GM23338 (cell line): ENCODE results near the gene NCOR2. TPM values are rescaled to one million over a fixed set of nuclear protein-coding genes. Genes with fewer than 3 reads are reported as not detected.

ENCODE experiments used
- ATAC-seq: fragments of 200-7000 bp; cut with Tn5 transposase; 3 replicates; pipeline ENCODE4 v1.9.1; 2020
- DNase-seq: peaks from one replicate; pipeline ENCODE4 v3.0.0-alpha.2; 2015; ENCODE audit warnings: low spot score
- H2AFZ ChIP-seq: fragments of 200-600 bp; sonication (generic); 2 replicates; pipeline ENCODE4 v1.8.0; 2016; ENCODE audit warnings: antibody characterized with exemption, mild to moderate bottlenecking, moderate library complexity
- H3F3A ChIP-seq: fragments of 200-600 bp; sonication (generic); replicated peaks from 2 replicates; pipeline ENCODE4 v1.8.0; 2017; ENCODE audit warnings: antibody characterized with exemption, mixed run types, low read depth
- H3K27ac ChIP-seq: fragments of 200-600 bp; sonication (generic); 2 replicates; pipeline ENCODE4 v1.6.1; 2016; ENCODE audit warnings: low read depth
- H3K27me3 ChIP-seq: fragments of 200-600 bp; sonication (generic); 2 replicates; pipeline ENCODE4 v1.8.0; 2016; ENCODE audit warnings: mild to moderate bottlenecking, mixed run types, moderate library complexity; ENCODE audit not compliant: insufficient read depth
- H3K36me3 ChIP-seq: fragments of 200-600 bp; sonication (generic); 2 replicates; pipeline ENCODE4 v1.8.0; 2016; ENCODE audit warnings: mild to moderate bottlenecking; ENCODE audit not compliant: insufficient read depth
- H3K4me1 ChIP-seq: fragments of 200-600 bp; sonication (generic); 2 replicates; pipeline ENCODE4 v1.8.0; 2016; ENCODE audit warnings: mild to moderate bottlenecking, moderate library complexity; ENCODE audit not compliant: insufficient read depth
- H3K4me2 ChIP-seq: fragments of 200-600 bp; sonication (generic); 2 replicates; pipeline ENCODE4 v1.7.1; 2017; ENCODE audit warnings: mixed run types
- H3K4me3 ChIP-seq: fragments of 200-600 bp; sonication (generic); 2 replicates; pipeline ENCODE4 v1.6.1; 2016; ENCODE audit warnings: mixed run types
- H3K79me2 ChIP-seq: fragments of 200-600 bp; sonication (generic); replicated peaks from 2 replicates; pipeline ENCODE4 v1.8.0; 2017; ENCODE audit warnings: mild to moderate bottlenecking; ENCODE audit not compliant: insufficient read depth
- H3K9me2 ChIP-seq: fragments of 200-600 bp; sonication (generic); 2 replicates; pipeline ENCODE4 v1.8.0; 2017; ENCODE audit not compliant: insufficient read depth
- H4K20me1 ChIP-seq: fragments of 200-600 bp; sonication (generic); replicated peaks from 2 replicates; pipeline ENCODE4 v1.8.0; 2017; ENCODE audit warnings: mild to moderate bottlenecking; ENCODE audit not compliant: insufficient read depth
- H3K27ac Mint-ChIP-seq: 2 replicates; pipeline ENCODE4 v1.8.0; 2020; ENCODE audit warnings: inconsistent platforms, mild to moderate bottlenecking, moderate library complexity, mixed read lengths
- H3K27me3 Mint-ChIP-seq: 3 replicates; pipeline ENCODE4 v1.8.0; 2022; ENCODE audit warnings: low read depth, mild to moderate bottlenecking, moderate library complexity, mixed read lengths, inconsistent platforms; ENCODE audit not compliant: insufficient read depth, poor library complexity
- H3K36me3 Mint-ChIP-seq: 3 replicates; pipeline ENCODE4 v1.8.0; 2021; ENCODE audit warnings: low read depth, mild to moderate bottlenecking, inconsistent platforms, moderate library complexity, mixed read lengths
- H3K4me1 Mint-ChIP-seq: 3 replicates; pipeline ENCODE4 v1.8.0; 2020; ENCODE audit warnings: mild to moderate bottlenecking, inconsistent platforms, mixed read lengths
- H3K4me3 Mint-ChIP-seq: 3 replicates; pipeline ENCODE4 v1.8.0; 2021; ENCODE audit warnings: moderate library complexity, mild to moderate bottlenecking, inconsistent platforms, mixed read lengths
- H3K9me3 Mint-ChIP-seq: 3 replicates; pipeline ENCODE4 v1.8.0; 2020; ENCODE audit warnings: moderate library complexity, mild to moderate bottlenecking, inconsistent platforms, mixed read lengths
- CREB1 ChIP-seq: fragments of 250-450 bp; sonication (Bioruptor Pico); IDR thresholded peaks from 2 replicates; pipeline ENCODE4 v1.5.0; 2020; ENCODE audit warnings: low read depth, mild to moderate bottlenecking, moderate library complexity
- CTCF ChIP-seq, 2 experiments: fragments of 200-600 bp in 1 of 2; sonication (generic) in 1 of 2; conservative IDR thresholded peaks; 2 replicates each; pipeline versions ENCODE4 v1.5.1 to v1.6.1; 2016 to 2017; ENCODE audit warnings: antibody characterized with exemption in 2 of 2, low read depth in 2 of 2, mild to moderate bottlenecking in 2 of 2, moderate library complexity in 1 of 2
- ETS1 ChIP-seq: IDR thresholded peaks from 2 replicates; pipeline ENCODE4 v1.6.1; 2016; ENCODE audit warnings: antibody characterized with exemption
- EZH2 ChIP-seq: fragments of 200-600 bp; sonication (generic); IDR thresholded peaks from one replicate; pipeline ENCODE4 v1.8.0; 2017; ENCODE audit warnings: antibody characterized with exemption, mild to moderate bottlenecking, low read depth; ENCODE audit not compliant: unreplicated experiment
- EZH2phosphoT487 ChIP-seq: fragments of 200-600 bp; sonication (generic); IDR thresholded peaks from one replicate; pipeline ENCODE4 v1.8.1; 2018; ENCODE audit warnings: antibody characterized with exemption; ENCODE audit not compliant: unreplicated experiment
- JUNB ChIP-seq: IDR thresholded peaks from one replicate; pipeline ENCODE4 v1.6.1; 2016; ENCODE audit warnings: antibody characterized with exemption; ENCODE audit not compliant: unreplicated experiment
- NANOG ChIP-seq: IDR thresholded peaks from 2 replicates; pipeline ENCODE4 v1.6.1; 2016; ENCODE audit warnings: antibody characterized with exemption, borderline replicate concordance
- POLR2AphosphoS5 ChIP-seq: IDR thresholded peaks from 2 replicates; pipeline ENCODE4 v1.6.1; 2016; ENCODE audit warnings: antibody characterized with exemption, low read depth
- REST ChIP-seq: IDR thresholded peaks from one replicate; pipeline ENCODE4 v1.6.1; 2018; ENCODE audit warnings: antibody characterized with exemption; ENCODE audit not compliant: unreplicated experiment
- STAT1 ChIP-seq: IDR thresholded peaks from one replicate; pipeline ENCODE4 v1.6.1; 2016; ENCODE audit warnings: antibody characterized with exemption; ENCODE audit not compliant: unreplicated experiment
- ZNF114 ChIP-seq: fragments of 250-450 bp; sonication (Bioruptor Pico); IDR thresholded peaks from 2 replicates; pipeline ENCODE4 v1.5.0; 2020; ENCODE audit warnings: mild to moderate bottlenecking, moderate library complexity
- ZNF331 ChIP-seq: fragments of 250-450 bp; sonication (Bioruptor Pico); IDR thresholded peaks from 2 replicates; pipeline ENCODE4 v1.5.0; 2020; ENCODE audit warnings: low read depth, mild to moderate bottlenecking, moderate library complexity
- polyA plus RNA-seq: library from polyadenylated mRNA; unstranded; fragments of >200 nt; fragmentation: Nextera tagmentation; extraction: Ambion mirVana; gene quantifications from 2 replicates; pipeline ENCODE4 v1.2.1, GENCODE V29; 2016
- total RNA-seq: library from RNA; depleted of rRNA; stranded (reverse); fragments of >200 nt; shearing (Covaris generic); gene quantifications from 2 replicates; pipeline ENCODE4 v1.2.3, GENCODE V29; 2014

NCOR2 gene
- total and polyA plus RNA-seq, 2 experiments from 2014 or later = 69.6 to 190 TPM

GRCh38 chr12:124614512-124615292 is 47.3 kb upstream of the NCOR2 start:
- Mint-ChIP-seq H3K9me3 (peaks cover 13% of the 10 kb centered on the region; the same call in 1 of the 3 replicates), H3K27ac (no peak overlapping the region), H3K36me3 (no peaks in the 10 kb centered on the region), H3K4me3 (no peak overlapping the region), H3K4me1 (no peaks in the 10 kb centered on the region; the same call in 2 of the 3 replicates), H3K27me3 (peaks cover 7% of the 10 kb centered on the region)
- no peak for DNase-seq
- Histone ChIP-seq H3K4me2 (no peak overlapping the region), H3F3A (no peaks in the 10 kb centered on the region), H4K20me1 (no peaks in the 10 kb centered on the region), H3K9me2 (no peaks in the 10 kb centered on the region), H3K27ac (no peak overlapping the region), H3K36me3 (no peaks in the 10 kb centered on the region), H3K4me1 (no peaks in the 10 kb centered on the region), H2AFZ (no peak overlapping the region), H3K79me2 (no peaks in the 10 kb centered on the region), H3K27me3 (no peaks in the 10 kb centered on the region), H3K4me3 (no peak overlapping the region)
- no peak for TF ChIP-seq EZH2
- TF ChIP-seq POLR2AphosphoS5 = no peak
- no peak for TF ChIP-seq REST
- no peak for TF ChIP-seq NANOG
- TF ChIP-seq ZNF331 = no peak
- no peak for ATAC-seq

- H3K27ac Mint-ChIP-seq = no peak overlapping the region
- DNase-seq = no peak
Measured at GRCh38 chr12:124613151-124613585, 45.8 kb upstream of the NCOR2 start.

More at GRCh38 chr12:124613151-124613585, 45.8 kb upstream of the NCOR2 start:
- Histone ChIP-seq H3K79me2 (no peaks in the 10 kb centered on the region), H3K4me2 (no peak overlapping the region), H3K27me3 (no peaks in the 10 kb centered on the region), H3K4me3 (no peak overlapping the region), H3K36me3 (no peaks in the 10 kb centered on the region), H3K4me1 (peaks cover 4% of the 10 kb centered on the region), H2AFZ (no peak overlapping the region), H3K27ac (no peak overlapping the region), H3F3A (no peaks in the 10 kb centered on the region), H3K9me2 (no peaks in the 10 kb centered on the region), H4K20me1 (no peaks in the 10 kb centered on the region)
- Mint-ChIP-seq H3K4me3 (no peak overlapping the region), H3K9me3 (peaks cover 13% of the 10 kb centered on the region; the same call in 1 of the 3 replicates), H3K4me1 (peaks cover 8% of the 10 kb centered on the region), H3K36me3 (no peaks in the 10 kb centered on the region), H3K27me3 (peaks cover 6% of the 10 kb centered on the region)
- TF ChIP-seq CREB1 (CRISPR knock-in tag) = no peak
- no peak for TF ChIP-seq NANOG
- no peak for TF ChIP-seq CTCF (conservative IDR thresholded peaks at IDR 0.05; ENCODE audit: low read depth in 2 of 2)
- TF ChIP-seq ZNF331 = no peak
- no peak for TF ChIP-seq EZH2
- TF ChIP-seq STAT1 = no peak
- TF ChIP-seq ZNF114 (CRISPR knock-in tag) = no peak
- no peak for TF ChIP-seq EZH2phosphoT487
- TF ChIP-seq POLR2AphosphoS5 = no peak
- no peak for TF ChIP-seq JUNB
- TF ChIP-seq REST = no peak
- TF ChIP-seq ETS1 = no peak
- no peak for ATAC-seq
